HUDEP-2 (cell line): ENCODE measurements around the gene CCDC187.
A peak's percentile ranks its signal among the peaks of the same experiment; 100 is the strongest.
"Not testable (repeated sequence)": the region's sequence is repeated elsewhere in the genome, so short reads cannot be mapped to it uniquely, and the experiment has no call there.

ENCODE experiments used
- DNase-seq, 76 experiments: peaks; one replicate each; lab custom pipeline; 2025; ENCODE audit not compliant: unreplicated experiment in 76 of 76; lab: John Stamatoyannopoulos, UW

The CCDC187 gene

GRCh38 chr9:136273921-136274785 is 29.7 kb downstream of the CCDC187 start:
- no peak for DNase-seq

GRCh38 chr9:136273244-136273865 is 30.5 kb downstream of the CCDC187 start:
- DNase-seq = no peak

GRCh38 chr9:136270173-136270705 is 33.7 kb downstream of the CCDC187 start:
- no peak for DNase-seq

DNA sequence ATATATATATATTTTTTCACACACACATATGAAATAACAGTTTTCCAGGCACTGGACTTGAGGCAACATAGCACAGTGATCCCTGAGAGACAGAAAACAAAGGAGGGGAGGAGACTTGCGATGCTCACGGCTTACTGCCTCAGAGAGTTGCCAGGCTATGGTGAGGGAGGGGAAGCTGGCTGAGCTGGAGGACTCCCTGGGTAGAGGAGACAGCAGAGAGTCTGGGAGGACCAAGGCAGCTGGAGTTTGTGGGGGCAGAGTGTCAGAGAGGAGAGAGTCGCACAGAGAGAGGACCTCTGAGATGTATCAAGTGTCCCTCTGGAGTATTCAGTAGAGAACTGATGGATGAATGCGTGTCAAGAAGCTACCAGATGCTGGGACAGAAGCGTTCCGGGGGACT is 35.2 kb downstream of the CCDC187 start:
- DNase-seq = no peak

GRCh38 chr9:136268318-136268717 is 35.6 kb downstream of the CCDC187 start:
- peak in 12 of 76 experiments; percentile 3 to 27 (median 12) for DNase-seq

DNA sequence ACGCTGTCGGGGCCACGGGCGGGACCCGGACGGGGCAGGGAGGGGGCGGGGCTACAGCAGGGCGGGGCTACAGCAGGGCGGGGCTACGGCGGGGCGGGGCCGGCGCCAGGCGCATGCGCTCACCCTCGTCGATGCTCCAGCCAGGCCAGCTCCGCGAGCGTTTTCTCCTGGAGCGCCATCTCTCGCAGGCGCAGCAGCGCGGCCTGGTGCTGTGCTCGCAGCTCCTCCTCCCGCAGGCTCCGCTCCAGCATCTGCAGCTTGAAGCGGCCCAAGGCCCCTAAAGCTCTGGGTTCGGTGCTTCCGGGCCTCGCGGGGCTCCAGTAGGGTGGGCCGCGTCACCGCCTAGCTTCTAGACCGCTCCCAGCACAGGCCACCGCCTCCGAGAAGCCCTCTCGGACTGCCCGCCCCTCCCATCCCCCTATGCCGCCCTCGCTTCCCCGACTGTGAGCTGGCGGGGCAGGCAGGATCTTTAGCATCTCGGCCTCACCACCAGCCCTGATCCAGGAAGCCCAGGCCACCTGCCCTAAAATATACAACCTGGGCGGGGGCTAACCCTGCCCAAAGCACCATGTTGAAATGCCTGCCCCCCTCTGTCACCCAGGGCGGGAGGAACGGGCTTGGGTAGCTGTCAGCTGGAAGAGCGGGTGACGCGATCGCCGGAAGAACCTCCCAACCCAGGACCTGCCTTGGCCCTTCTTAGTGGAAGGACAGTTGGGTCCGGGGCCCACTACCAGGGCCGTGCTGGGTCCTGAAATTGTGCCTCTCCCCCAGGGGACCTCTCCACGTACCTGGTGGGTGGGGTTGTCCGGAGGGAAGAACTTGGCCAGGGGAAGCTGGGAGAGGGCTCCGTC is 36.4 kb downstream of the CCDC187 start:
- DNase-seq = peak in 70 of 76 experiments; percentile 10 to 89 (median 75)

DNA sequence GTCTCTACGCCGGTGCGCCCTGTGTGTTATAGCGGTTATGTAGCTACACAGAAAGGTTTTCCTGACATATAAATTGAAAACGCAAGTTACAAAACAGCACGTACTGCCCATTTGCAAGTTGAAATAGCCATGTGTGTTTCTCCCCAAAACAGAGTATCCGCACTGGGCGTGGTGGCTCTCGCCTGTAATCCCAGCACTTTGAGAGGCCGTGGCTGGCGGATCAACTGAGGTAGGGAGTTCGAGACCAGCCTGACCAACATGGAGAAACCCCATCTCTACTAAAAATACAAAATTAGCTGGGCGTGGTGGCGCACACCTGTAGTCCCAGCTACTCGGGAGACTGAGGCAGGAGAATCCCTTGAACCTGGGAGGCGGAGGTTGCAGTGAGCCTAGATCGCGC is 37.3 kb downstream of the CCDC187 start:
- not testable (repeated sequence) for DNase-seq

DNA sequence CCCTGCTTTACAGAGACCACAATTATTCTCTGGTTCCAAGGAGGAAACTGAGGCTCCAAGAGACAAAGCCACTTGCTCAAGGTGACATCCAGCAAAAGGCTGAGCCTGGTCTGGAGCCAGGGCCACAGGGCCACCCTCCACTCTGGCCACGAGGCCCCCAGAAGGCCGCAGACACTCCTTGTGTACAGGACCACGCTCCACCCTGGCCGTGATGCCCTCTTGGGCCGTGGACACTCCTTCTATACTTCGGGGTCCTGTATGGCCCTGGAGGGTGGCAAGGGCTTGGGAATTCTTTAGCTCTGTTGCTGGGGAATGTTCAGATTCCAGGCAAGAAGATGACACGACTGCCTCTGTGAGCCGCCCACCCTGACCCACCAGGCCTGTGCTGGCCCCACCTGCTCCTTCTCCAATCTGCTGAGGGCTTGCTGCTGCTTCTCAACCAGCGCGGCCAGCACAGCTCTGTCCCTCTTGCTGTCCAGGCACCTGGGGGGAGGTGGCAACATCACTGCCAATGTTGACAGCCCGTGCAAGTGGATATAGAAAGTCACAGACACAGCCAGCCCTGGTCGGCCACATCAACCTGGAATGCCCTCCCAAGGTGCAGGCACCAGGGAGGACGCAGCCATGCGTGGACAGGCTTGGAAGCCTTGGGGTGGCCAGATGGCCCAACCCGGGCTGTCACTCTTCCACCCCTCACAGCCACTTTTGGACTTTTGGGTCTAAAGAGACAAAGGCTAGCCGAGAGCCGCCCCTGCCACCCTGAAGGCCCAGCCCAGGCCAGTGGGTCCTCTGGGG is 38.1 kb downstream of the CCDC187 start:
- no peak for DNase-seq

- no peak for DNase-seq
Measured at GRCh38 chr9:136264441-136265405, 39.2 kb downstream of the CCDC187 start.

DNA sequence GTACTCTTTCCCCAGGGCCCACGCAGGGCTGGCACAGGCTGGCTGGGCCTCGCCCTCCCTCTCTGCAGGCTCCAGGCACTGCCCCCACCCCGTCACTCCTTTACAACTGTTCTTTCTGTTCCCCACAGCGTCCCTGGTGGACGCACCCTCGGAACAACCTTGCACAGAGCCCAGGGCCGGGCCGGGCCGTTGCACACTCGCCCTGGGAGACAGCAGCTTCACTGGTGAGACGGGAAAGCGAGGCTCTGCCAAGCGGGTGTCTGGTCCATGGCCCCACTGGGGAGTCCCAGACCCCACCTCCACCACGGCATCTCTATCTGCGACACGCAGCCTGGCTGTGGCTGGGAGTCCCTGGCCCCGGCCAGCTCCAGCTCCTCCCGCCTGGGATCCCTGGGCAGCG is 39.9 kb downstream of the CCDC187 start:
- peak in 1 of 76 experiments; percentile 33 for DNase-seq

GRCh38 chr9:136262671-136263178 is 41.2 kb downstream of the CCDC187 start:
- DNase-seq = no peak

- DNase-seq = no peak
Measured at GRCh38 chr9:136261686-136262430, 42.0 kb downstream of the CCDC187 start.

- no peak for DNase-seq
Measured at GRCh38 chr9:136260936-136261472, 42.9 kb downstream of the CCDC187 start.

GRCh38 chr9:136260521-136260920 is 43.4 kb downstream of the CCDC187 start:
- no peak for DNase-seq

DNA sequence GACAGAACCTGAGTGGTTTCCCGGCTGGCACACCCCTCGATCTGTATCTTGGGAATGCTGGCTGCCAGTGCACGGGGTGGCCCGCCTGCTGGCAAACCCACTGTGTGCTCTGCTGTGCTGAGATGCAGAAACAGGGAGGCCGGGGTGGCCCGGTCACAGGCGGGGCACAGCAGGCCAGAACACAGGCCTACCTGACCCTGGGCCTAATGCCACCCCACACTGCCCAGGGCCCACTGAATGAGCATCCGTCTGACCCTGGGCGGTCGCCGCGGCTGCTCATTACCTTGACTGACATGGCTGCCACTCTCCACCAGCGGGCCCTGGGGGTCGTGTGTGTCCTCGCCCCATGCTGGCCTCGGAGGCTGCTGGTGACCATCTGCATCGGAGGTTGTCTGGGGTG is 44.1 kb downstream of the CCDC187 start:
- no peak for DNase-seq

- DNase-seq = no peak
Measured at GRCh38 chr9:136259517-136259813, 44.4 kb downstream of the CCDC187 start.

DNA sequence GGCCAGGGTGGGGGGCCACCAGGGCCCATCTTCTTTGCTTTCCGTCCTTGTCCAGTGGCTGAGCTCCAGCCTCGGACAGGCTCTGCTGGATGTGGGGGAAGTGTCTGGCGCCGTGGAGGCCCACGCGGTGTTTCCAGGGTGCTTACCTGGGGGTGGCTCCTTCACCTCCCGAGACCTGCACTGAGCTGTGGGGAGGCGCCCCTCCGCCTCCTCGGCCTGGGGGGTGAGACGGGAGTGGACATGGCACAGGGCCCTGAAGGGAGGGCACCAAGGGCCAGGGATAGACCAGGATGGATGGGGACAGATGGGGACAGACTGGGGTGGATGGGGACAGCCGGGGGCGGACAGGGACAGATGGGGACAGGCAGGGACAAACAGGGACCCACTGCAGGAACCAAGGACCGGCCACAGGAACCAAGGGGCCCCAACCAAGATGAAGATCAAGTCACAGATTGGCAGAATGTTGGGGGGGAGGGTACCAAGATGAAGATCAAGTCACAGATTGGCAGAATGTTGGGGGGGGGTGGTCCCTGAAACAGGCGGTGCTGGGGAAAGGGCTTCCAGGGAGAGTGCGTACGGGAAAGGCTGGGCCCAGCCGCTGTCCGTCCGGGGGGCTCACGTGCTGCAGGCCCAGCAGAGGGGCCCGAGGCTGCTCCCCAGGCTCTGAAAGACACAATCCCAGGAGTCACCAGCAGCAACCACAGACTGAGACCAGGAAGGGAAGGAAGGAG is 44.9 kb downstream of the CCDC187 start:
- no peak for DNase-seq

- DNase-seq = no peak
Measured at GRCh38 chr9:136258299-136258625, 45.6 kb downstream of the CCDC187 start.
